HG03354 (cell line): ENCODE data around the gene CTAGE1.
"Not testable (repeated sequence)": the region's sequence is repeated elsewhere in the genome, so short reads cannot be mapped to it uniquely, and the experiment has no call there.

ENCODE experiments used
- ATAC-seq: cut with Tn5 transposase; IDR thresholded peaks from one replicate; pipeline ENCODE4 v1.9.1; 2021; ENCODE audit warnings: mild to moderate bottlenecking; ENCODE audit not compliant: unreplicated experiment, poor library complexity, severe bottlenecking

CTAGE1 gene, protein sequence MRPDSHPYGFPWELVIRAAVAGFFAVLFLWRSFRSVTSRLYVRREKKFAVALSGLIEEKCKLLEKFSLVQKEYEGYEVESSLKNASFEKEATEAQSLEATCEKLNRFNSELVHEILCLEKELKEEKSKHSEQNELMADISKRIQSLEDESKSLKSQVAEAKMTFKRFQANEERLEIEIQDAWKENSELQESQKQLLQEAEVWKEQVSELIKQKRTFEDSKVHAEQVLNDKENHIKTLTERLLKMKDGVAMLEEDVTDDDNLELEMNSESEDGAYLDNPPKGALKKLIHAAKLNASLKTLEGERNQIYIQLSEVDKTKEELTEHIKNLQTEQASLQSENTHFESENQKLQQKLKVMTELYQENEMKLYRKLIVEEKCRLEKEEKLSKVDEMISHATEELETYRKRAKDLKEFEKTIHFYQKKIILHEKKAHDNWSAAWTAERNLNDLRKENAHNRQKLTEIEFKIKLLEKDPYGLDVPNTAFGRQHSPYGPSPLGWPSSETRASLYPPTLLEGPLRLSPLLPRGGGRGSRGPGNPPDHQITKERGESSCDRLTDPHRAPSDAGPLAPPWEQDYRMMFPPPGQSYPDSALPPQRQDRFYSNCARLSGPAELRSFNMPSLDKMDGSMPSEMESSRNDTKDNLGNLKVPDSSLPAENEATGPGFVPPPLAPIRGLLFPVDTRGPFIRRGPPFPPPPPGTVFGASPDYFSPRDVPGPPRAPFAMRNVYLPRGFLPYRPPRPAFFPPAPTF

DNA sequence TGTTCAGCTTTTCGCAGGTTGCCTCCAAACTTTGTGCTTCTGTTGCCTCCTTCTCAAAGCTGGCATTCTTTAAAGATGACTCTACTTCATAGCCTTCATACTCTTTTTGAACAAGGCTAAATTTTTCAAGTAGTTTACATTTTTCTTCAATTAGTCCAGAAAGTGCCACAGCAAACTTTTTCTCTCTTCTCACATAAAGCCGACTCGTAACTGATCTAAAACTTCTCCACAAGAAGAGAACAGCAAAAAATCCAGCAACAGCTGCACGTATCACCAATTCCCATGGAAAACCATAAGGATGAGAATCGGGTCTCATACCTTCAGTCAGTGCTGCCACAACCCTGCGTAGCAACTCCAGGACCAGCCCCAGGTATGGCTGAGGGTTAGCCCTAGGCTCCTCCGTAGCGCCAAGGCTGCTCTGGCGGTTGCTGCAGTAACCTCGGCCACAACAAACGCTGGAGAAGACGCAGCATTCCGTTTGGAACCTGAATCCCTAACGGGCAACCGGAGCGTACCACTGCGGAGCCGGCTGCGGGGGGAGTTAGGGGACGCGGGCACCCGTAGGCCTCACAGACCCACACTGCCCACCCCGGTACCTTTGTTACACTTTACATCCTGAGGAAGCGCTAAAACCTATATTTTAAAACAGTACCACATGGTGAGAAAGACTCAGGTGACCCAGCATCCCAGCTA is at the start of gene CTAGE1:
TSS of gene CTAGE1 (minus strand) at position 420 of the 693 bp plus-strand sequence. CDS start at position 316, 104 bp downstream.
- no peak for ATAC-seq

DNA sequence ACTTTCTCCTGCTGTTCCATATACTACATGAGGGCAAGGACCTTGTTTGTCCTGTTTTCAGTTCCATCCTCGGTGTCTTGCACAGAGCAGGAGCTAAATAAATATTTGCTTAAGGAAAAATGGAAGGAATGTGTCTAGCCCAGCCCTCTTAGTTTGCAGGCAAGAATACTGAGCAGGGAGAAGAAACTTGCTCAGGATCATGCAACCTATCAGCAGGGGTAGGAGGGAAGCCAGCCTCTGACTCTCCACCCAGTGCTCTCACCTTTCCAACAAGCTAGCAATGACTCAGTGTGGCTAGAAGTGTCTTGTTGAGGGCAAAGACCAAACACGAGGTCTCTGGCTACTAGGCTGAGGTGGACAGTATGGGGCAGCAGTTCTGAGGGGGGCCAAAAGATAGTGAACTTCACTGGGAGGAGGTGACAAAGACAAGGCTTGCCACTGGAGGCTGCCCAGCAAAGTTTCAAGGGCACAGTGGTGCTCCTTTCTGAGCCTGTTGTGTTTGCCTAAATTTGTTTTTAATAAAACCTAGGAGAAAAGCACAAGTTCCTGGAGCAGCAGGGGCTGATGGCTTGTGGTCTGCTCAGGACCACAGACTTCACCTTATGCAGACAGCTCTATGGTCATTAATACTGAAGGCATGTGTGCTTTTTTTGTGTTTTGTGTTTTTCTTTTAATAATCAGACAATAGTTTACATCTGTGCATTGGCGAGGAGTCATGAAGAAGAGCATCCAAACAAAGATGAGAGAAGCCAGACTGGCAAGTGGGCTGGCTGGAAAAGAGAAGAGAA is 49.1 kb upstream of the CTAGE1 start:
- no peak for ATAC-seq

DNA sequence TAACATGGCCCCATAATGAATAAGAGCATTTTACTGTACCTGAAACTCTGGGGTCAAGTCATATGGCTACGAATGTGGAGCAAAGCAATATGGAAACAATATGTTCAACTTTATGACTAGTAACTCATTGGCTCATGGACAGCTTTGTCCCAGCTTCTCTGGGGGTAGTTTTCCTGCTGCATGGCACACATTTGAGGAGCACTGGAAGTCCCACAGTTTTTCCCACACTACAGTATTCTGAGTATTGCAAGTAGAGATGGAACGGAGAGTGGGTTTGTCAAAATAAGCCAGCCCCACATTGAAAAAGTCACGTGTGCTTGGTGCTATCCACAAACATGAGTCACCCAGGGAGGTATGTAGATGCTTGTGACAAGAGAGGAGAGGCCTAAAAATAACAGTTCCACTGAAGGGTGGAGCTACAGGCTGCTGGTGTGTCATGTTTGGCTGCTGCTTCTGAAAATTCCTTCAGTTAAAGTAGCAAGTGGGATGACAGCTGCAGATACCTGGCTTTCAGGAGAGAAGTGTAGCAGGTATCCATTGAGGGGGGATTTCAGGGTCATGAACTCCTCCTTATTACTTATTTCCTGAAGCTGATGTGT is 48.2 kb upstream of the CTAGE1 start:
- ATAC-seq, result no peak

DNA sequence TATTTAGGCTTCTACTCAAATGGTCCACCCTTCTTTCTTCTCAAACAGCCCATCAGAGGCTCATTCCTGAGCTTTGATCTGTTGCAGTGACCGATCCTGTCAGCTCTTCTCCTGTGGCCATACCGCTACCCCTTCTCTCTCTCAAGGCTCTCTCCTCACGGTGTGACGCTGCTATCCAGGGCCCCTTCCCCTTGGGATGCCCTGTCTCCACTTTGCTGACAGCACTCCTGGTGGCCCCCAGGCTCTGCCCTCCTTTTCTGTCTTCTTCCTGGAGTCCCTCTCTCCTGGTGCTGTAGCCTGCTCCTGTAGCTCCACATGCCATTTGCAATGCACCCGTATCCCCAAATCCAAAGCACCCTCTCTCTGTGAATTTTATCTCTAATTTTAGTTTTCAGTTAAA is 45.4 kb upstream of the CTAGE1 start:
- no peak for ATAC-seq

DNA sequence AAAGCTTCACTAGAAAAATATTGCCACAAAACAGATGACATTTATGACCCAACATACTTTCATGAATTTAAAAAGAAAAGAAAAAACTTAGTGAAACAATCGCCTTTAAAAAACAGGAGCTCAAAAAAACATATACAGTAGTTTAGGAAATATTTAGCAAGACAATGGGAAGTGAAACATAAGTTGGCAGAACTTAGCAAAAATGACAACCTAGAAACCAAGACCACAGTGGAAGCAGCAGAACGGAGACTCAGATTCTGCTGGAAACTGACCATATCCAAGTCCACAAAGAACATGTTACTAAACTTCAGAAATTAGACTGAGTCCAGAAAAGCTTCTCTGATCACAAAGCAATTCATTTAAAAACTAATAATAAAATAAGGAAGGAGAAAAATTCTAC is 41.8 kb upstream of the CTAGE1 start:
- no peak for ATAC-seq

DNA sequence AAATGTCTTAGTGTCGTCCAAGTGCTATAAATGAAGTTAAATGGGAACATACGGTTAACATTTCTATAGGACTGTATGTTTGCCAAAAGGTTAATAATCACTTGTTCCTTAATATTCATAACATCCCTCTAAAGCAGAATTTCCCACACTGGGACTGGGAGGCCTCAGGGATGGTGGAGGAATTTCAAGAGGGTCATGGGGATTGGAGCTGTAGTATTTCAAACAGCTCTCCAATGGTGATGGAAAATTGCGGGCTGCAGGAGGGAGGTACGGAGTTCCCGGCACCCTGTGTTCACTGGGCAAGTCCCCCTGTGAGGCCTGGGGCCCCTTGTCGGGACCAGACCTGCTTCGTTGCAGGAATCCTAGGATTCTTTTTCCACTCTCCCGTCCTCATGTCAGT is 39.8 kb upstream of the CTAGE1 start:
- no peak for ATAC-seq

DNA sequence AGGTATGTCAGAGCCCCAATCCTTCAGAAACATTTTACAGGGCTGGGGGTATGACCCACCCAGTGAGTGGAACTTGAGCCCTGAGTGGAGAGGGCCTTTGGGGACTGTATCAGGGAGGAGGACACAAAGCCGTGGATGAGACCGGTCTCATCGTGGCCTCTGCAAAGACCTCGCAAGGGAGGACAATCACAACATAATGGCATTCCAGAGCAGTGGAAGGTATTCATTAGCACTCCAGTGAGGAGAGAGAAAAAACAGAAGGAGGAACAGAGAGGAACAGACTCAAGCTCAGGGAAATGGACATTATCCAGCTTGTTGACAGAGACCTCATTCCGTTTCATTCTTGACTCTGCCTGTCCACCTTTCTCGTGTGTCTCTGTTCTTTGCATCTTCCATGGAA is 38.8 kb upstream of the CTAGE1 start:
- no peak for ATAC-seq

DNA sequence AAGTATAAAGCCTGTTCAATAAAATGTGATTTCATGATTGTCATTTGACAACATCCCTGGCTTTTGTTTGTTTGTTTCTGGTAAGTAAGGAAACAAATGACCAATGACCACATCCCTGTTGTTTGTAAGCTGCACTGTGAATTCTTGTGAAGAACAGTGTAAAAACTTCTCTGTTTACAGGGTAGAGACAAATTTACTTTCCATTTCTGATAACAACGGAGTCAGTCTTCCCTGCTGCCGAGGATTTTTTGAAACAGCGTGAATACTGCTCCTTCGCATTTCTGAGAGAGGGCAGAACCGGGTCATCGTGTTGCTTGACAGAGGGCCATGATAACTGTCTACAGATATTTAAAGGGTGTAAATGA is 38.4 kb upstream of the CTAGE1 start:
- no peak for ATAC-seq

DNA sequence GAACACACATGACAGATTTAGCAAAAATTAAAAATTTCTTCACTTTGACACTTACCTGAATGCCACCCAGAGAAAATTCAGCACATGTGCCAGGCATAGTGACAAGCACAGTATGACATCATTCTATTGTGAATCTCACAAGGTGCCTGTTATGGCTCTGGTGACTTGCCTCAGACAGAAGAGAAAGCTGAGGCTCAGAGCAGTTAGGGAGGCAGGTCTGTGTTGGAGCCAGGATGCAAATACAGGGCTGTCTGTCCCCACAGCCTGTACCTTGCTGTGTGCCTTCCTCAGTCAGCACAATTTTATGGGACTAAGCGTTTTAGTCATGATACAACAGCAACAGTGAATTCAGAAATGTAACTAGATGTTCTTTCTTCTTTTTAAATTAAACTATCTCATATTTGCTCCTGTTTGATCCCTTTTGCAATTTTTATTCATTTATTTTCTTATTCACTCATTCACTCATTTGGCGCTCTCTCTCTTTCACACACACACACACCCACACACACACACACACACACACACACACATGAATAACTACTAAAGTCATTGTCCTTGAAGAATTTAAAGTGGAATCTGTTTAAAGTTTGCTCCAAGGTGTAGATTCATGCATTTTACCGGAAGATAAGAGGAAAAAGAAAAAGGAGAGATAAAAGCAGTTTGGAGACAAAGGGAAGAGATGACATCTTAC is 37.9 kb upstream of the CTAGE1 start:
- ATAC-seq, result no peak

DNA sequence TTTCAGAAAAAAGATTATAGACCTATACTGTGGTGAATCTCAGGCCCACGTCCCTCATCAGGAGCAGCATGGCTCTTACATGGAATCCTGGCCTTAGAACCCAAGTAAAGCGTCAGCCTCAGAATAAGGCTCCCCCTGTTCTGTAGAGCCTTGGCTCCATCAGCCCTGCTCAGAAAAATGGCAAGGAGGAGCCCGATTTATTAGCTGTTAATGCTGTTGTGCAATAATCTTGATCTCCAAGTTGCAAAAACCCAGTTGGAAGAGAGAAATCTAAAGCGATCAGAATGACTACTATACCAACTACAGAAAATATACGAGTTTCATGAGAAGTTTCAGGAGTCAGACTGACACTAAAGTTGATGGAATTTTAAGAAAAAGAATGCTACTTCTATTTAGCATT is 35.6 kb upstream of the CTAGE1 start:
- no peak for ATAC-seq

DNA sequence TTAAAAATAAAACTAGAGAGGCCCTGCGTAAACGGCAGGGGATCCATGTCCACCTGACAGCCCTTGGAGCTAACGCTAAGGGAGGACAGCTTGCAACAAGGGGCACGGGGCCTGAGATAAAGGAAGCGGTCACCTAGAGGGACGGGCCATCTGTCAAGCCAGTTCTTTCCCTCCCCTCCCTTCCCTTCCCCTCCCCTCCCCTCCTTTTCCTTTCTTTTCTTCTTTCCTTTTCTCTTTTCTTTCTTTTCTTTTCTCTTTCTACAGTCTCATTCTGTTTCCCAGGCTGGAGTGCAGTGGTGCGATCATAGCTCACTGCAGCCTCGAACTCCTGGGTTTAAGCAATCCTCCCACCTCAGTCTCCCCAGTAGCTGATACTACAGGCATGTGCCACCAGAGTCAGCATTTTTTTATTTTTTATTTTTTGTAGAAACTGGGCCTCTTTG is 34.5 kb upstream of the CTAGE1 start:
- ATAC-seq, result no peak

DNA sequence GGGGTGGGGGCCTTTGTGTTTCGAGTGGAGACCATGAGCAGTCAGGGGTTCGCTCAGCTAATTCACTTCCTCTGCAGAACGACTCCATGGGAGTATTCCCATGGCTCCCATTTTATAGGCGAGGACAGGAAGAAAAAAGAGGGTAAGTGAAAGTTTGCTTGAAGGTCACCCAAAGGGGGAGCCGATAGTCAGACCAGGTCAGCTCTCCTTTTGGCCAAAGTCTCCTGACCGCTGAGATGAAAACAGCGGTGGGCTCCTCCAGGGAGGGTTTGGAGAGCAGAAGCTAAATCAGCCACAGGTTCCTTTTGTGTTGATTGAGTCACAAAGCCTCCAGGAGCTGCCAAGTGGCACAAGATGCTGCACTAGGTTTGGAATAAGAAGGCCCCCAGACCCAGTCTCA is 34.1 kb upstream of the CTAGE1 start:
- no peak for ATAC-seq

DNA sequence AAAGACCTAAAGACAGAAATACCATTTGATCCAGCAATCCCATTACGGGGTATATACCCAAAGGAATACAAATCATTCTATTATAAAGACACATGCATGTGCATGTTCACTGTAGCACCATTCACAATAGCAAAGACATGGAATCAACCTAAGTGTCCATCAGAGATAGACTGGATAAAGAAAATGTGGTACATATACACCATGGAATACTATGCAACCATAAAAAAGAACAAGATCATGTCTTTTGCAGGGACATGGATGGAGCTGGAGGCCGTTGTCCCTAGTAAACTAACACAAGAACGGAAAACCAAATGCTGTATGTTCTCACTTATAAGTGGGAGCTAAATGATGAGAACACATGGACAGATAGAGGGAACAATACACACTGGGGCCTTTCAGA is 33.1 kb upstream of the CTAGE1 start:
- ATAC-seq, result not testable (repeated sequence)

DNA sequence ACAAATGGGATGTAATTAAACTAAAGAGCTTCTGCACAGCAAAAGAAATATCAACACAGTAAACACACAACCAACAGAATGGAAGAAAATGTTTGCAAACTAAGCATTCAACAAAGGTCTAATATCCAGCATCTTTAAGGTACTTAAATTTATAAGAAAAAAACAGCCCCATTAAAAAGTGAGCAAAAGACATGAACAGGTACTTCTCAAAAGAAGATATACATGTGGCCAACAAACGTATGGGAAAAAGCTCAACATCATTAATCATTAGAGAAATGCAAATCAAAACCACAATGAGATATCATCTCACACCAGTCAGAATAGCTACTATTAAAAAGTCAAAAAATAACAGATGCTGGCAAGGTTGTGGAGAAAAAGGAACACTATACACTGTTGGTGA is 32.6 kb upstream of the CTAGE1 start:
- not testable (repeated sequence) for ATAC-seq

DNA sequence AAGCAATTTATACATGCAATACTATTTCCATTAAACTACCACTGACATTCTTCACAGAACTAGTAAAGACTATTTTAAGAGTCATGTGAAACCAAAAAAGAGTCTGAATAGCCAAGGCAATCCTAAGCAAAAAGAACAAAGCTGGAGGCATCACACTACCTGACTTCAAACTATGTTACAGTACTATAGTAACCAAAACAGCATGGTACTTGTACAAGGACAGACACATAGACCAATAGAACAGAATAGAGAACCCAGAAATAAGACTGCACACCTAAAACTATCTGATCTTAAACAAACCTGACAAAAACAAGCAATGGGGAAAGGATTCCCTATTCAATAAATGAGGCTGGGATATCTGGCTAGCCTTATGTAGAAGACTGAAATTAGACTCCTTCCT is 32.0 kb upstream of the CTAGE1 start:
- ATAC-seq, result not testable (repeated sequence)

DNA sequence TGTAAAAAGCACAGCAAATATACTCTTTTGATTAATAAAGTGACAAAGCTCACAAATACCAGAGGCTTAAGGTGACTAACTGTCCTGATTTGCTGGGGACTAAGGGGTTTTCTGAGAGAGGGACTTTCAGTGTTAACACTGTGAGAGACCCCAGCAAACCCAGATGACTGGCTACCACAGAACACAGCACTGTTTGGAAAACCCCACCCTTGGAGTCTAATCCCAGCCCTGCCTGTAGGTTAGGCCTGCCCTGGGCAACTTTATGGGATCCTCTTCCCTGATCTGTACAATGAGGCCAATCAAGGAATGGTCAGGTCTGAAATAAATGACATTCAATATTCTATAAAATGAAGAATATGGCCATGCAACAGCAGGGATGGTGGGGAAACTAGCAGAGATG is 30.5 kb upstream of the CTAGE1 start:
- no peak for ATAC-seq

DNA sequence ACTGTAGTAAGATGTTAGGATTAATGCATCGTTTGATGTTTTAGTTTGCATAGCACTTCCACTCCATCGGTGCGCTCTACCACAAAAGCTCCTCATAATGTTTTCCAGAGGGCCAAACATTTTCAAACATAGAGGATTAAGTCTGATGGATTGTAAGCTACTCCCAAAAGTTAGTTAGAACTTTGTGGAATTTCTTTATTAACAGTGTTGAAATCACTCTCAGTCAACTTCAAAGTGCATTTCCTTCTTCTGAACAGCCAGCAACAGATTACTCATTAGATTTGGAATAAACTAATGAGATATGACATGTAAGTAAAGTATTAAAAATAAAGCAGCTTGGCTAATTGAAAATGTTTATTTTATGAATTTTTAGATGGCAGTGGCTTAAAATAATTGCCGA is 30.1 kb upstream of the CTAGE1 start:
- no peak for ATAC-seq

DNA sequence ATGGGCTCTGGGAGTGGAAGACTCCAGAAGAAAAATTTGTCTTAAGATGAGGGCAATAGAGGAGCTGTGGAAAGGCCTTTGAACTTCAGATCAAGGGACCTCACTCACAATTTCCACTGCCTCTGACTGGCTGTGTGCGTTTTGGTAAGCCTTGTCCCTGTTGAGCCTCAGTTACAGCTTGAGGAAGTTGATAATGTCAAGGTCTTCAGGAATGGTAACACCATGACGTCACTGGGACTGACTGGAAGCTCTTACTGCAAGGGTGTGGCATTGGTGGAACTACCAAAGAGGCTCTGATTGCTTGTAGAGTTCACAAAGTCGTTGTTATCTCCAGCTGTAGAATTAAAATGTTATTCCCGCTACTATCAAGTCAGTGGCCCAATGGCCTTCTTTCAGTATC is 29.2 kb upstream of the CTAGE1 start:
- no peak for ATAC-seq

DNA sequence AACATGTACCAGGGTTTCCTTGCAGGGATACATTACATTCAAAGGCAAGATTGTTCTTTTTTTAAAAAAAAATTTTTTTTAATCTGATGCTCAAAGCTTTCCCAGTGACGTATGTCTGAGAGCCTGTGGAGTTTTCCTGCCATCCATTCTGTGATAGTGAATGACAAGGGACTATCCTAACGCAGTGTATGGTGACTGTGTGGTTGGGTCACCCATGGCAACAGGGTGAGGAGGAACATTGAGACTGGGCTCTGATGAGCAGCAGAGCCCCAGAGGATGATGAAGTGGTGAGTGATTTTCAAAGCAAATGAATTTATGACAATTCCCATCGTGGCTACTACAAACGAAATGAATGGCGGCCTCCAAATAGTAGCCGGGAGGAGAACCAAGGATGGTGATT is 28.6 kb upstream of the CTAGE1 start:
- ATAC-seq, result no peak
